ENCODE results near the gene ACP5.

Gene ACP5

GRCh38 chr19:11558881-11559828 is 18.3 kb downstream of the ACP5 start, which contains the start of gene ELOF1:
Gene ELOF1, minus strand, starts transcription at chr19:11559230. Its CDS starts 4,883 bp downstream, at chr19:11554347.
- Histone ChIP-seq H3K4me1 (ENCODE audit: control insufficient read depth, insufficient read depth, low read length) (no peaks in the 10 kb centered on the region), H3K4me3 (ENCODE audit: low read depth, low read length) (peak within 1 kb of the TSS; percentile 79), H3K36me3 (ENCODE audit: control insufficient read depth in 2 of 2, insufficient read depth in 1 of 2, low read length in 2 of 2) (peaks cover 0 to 24% of the 10 kb centered on the region in 2 experiments; a peak in 2 of 3 replicates), H3K9me3 (ENCODE audit: control insufficient read depth, insufficient read depth, low read depth, low read length) (no peaks in the 10 kb centered on the region), H3K27ac (ENCODE audit: extremely low read depth, low read depth, low read length) (peak within 1 kb of the TSS; percentile 10; the same call in 1 of the 2 replicates)
- ChIA-PET CTCF (interaction anchor here (0.6 to 1.6 kb wide), 11 partner anchors 10 to 282 kb away, joined by 3 to 7 read pairs (median 3); no protein-coding TSS in a partner anchor), POLR2A (interaction anchor here (0.5 to 2.1 kb wide), 14 partner anchors 10 to 962 kb away, joined by 3 to 11 read pairs (median 4); partner anchors contain the start of genes ECSIT and SWSAP1)
- TF ChIP-seq ZNF16 (tag by site-specific recombination; IDR thresholded peaks at IDR 0.05; ENCODE audit: low read depth) = no peak
- TF ChIP-seq ZBTB11 (tag by site-specific recombination; conservative IDR thresholded peaks at IDR 0.05; ENCODE audit: low read depth) = peak; percentile 96
- peak; percentile 65 for TF ChIP-seq ZNF76 (tag by site-specific recombination; IDR thresholded peaks at IDR 0.05; ENCODE audit: borderline replicate concordance, low read depth)
- no peak for TF ChIP-seq ZNF544 (tag by site-specific recombination; IDR thresholded peaks at IDR 0.05)
- TF ChIP-seq ZNF600 (tag by site-specific recombination; IDR thresholded peaks at IDR 0.05) = peak; percentile 61; the same call in 1 of the 2 replicates
- no peak for TF ChIP-seq ATF2 (tag by site-specific recombination; IDR thresholded peaks at IDR 0.05; ENCODE audit: low read depth)
- peak; percentile 58 for TF ChIP-seq KLF9 (tag by site-specific recombination; IDR thresholded peaks at IDR 0.05; ENCODE audit: low read depth)
- peak; percentile 45 for TF ChIP-seq CTCF (tag by site-specific recombination; IDR thresholded peaks at IDR 0.05)
- peak; percentile 24; the same call in 1 of the 2 replicates for TF ChIP-seq BCL11B (tag by site-specific recombination; IDR thresholded peaks at IDR 0.05; ENCODE audit: low read depth)
- TF ChIP-seq ZNF843 (tag by site-specific recombination; IDR thresholded peaks at IDR 0.05) = peak; percentile 15; the same call in 1 of the 2 replicates
- TF ChIP-seq EGR2 (tag by site-specific recombination; IDR thresholded peaks at IDR 0.05; ENCODE audit: low read depth) = peak; percentile 86
- 0 out of 2 replicates have a peak, but pooled peaks have one; percentile 27 for TF ChIP-seq ZBTB21 (tag by site-specific recombination; IDR thresholded peaks at IDR 0.05)
- no peak for TF ChIP-seq ZNF239 (tag by site-specific recombination; IDR thresholded peaks at IDR 0.05)
- TF ChIP-seq ZNF449 (tag by site-specific recombination; IDR thresholded peaks at IDR 0.05) = 0 out of 2 replicates have a peak, but pooled peaks have one; percentile 20
- peak; percentile 73 for TF ChIP-seq PATZ1 (tag by site-specific recombination; IDR thresholded peaks at IDR 0.05)
- TF ChIP-seq PRDM10 (tag by site-specific recombination; IDR thresholded peaks at IDR 0.05) = peak; percentile 79
- peak; percentile 9; the same call in 1 of the 2 replicates for TF ChIP-seq ZNF660 (tag by site-specific recombination; IDR thresholded peaks at IDR 0.05)
- TF ChIP-seq ZEB2 (tag by site-specific recombination; IDR thresholded peaks at IDR 0.05) = peak; percentile 72
- peak; percentile 84; the same call in 1 of the 2 replicates for TF ChIP-seq ZNF610 (tag by site-specific recombination; IDR thresholded peaks at IDR 0.05; ENCODE audit: borderline replicate concordance)
- peak; percentile 48; the same call in 1 of the 2 replicates for TF ChIP-seq IKZF3 (tag by site-specific recombination; IDR thresholded peaks at IDR 0.05)
- TF ChIP-seq ZXDB (tag by site-specific recombination; IDR thresholded peaks at IDR 0.05) = peak; percentile 53; the same call in 1 of the 2 replicates
